Neural cell (in vitro differentiated cells): ENCODE measurements around the gene BRI3. TPM values are rescaled to one million over a fixed set of nuclear protein-coding genes. Genes with fewer than 3 reads are reported as not detected.
"Not testable (repeated sequence)": the region's sequence is repeated elsewhere in the genome, so short reads cannot be mapped to it uniquely, and the experiment has no call there.

Experiments
- H2AFZ ChIP-seq: fragments of 200-600, 300-800 bp; sonication (generic), shearing (Covaris generic); 2 replicates; pipeline ENCODE4 v1.6.0; 2014; ENCODE audit warnings: low read depth, mild to moderate bottlenecking, antibody characterized with exemption, low read length, moderate library complexity
- H3F3A ChIP-seq: fragments of 200-600 bp; shearing (Covaris generic); 2 replicates; pipeline ENCODE4 v1.6.1; 2016; ENCODE audit warnings: mild to moderate bottlenecking, moderate library complexity, mixed read lengths, antibody characterized with exemption, low read length; ENCODE audit not compliant: insufficient read depth, poor library complexity, severe bottlenecking
- H3K27ac ChIP-seq: fragments of 200-600, 300-800 bp; sonication (generic), shearing (Covaris generic); 2 replicates; pipeline ENCODE4 v1.5.1; 2014; ENCODE audit warnings: mild to moderate bottlenecking, low read length, moderate library complexity
- H3K27me3 ChIP-seq: fragments of 300-800, 200-600 bp; sonication (generic), shearing (Covaris generic); 2 replicates; pipeline ENCODE4 v1.6.0; 2014; ENCODE audit warnings: mild to moderate bottlenecking, low read depth, low read length, moderate library complexity; ENCODE audit not compliant: insufficient read depth
- H3K36me3 ChIP-seq: fragments of 300-800, 200-600 bp; sonication (generic), shearing (Covaris generic); 2 replicates; pipeline ENCODE4 v1.5.1; 2014; ENCODE audit warnings: mild to moderate bottlenecking, antibody characterized with exemption, low read length, moderate library complexity; ENCODE audit not compliant: insufficient read depth
- H3K4me2 ChIP-seq: fragments of 300-800, 200-600 bp; sonication (generic), shearing (Covaris generic); 2 replicates; pipeline ENCODE4 v1.6.0; 2014; ENCODE audit warnings: mild to moderate bottlenecking, low read length
- H3K4me3 ChIP-seq: fragments of 300-800, 200-600 bp; sonication (generic), shearing (Covaris generic); 2 replicates; pipeline ENCODE4 v1.5.1; 2014; ENCODE audit warnings: mild to moderate bottlenecking, low read length, moderate library complexity
- H3K79me2 ChIP-seq: fragments of 200-600 bp; shearing (Covaris generic); replicated peaks from 2 replicates; pipeline ENCODE4 v1.6.0; 2014; ENCODE audit warnings: mild to moderate bottlenecking, low read length, moderate library complexity; ENCODE audit not compliant: insufficient read depth
- H3K9ac ChIP-seq: fragments of 300-800, 200-600 bp; sonication (generic), shearing (Covaris generic); 2 replicates; pipeline ENCODE4 v1.6.1; 2016; ENCODE audit warnings: mild to moderate bottlenecking, low read length, mixed read lengths
- H3K9me2 ChIP-seq: fragments of 200-600 bp; shearing (Covaris generic); 2 replicates; pipeline ENCODE4 v1.6.1; 2016; ENCODE audit warnings: mild to moderate bottlenecking, low read length, mixed read lengths; ENCODE audit not compliant: insufficient read depth
- H3K9me3 ChIP-seq: fragments of 200-600, 300-800 bp; sonication (generic), shearing (Covaris generic); 2 replicates; pipeline ENCODE4 v1.6.1; 2016; ENCODE audit warnings: mild to moderate bottlenecking, mixed run types, low read length, moderate library complexity, mixed read lengths
- H4K20me1 ChIP-seq: fragments of 200-600 bp; shearing (Covaris generic); 2 replicates; pipeline ENCODE4 v1.6.1; 2016; ENCODE audit warnings: mild to moderate bottlenecking, mixed run types; ENCODE audit not compliant: insufficient read depth
- CTCF ChIP-seq: fragments of 450-650 bp; IDR thresholded peaks from 2 replicates; pipeline ENCODE4 v1.5.1; 2014; ENCODE audit warnings: antibody characterized with exemption, mild to moderate bottlenecking, moderate library complexity; ENCODE audit not compliant: poor library complexity, severe bottlenecking
- EP300 ChIP-seq: fragments of 450-650 bp; conservative IDR thresholded peaks from 2 replicates; pipeline ENCODE4 v1.6.1; 2014; ENCODE audit warnings: antibody characterized with exemption, mild to moderate bottlenecking, moderate library complexity; ENCODE audit not compliant: poor library complexity, severe bottlenecking
- EZH2 ChIP-seq: fragments of 200-600, 300-800 bp; shearing (Covaris generic), sonication (generic); IDR thresholded peaks from 2 replicates; pipeline ENCODE4 v1.6.1; 2014; ENCODE audit warnings: antibody characterized with exemption, low read length, borderline replicate concordance, mild to moderate bottlenecking; ENCODE audit not compliant: insufficient read depth, poor library complexity, severe bottlenecking
- MXI1 ChIP-seq: fragments of 450-650 bp; conservative IDR thresholded peaks from 2 replicates; pipeline ENCODE4 v1.6.1; 2014; ENCODE audit warnings: antibody characterized with exemption, mild to moderate bottlenecking; ENCODE audit not compliant: poor library complexity, severe bottlenecking
- POLR2AphosphoS5 ChIP-seq: IDR thresholded peaks from 2 replicates; pipeline ENCODE4 v1.6.1; 2012
- RAD21 ChIP-seq: fragments of 450-650 bp; conservative IDR thresholded peaks from 2 replicates; pipeline ENCODE4 v1.6.1; 2014; ENCODE audit warnings: antibody characterized with exemption, mild to moderate bottlenecking, moderate library complexity
- REST ChIP-seq: IDR thresholded peaks from 2 replicates; pipeline ENCODE4 v1.6.1; 2012; ENCODE audit warnings: borderline replicate concordance
- SMC3 ChIP-seq: fragments of 450-650 bp; conservative IDR thresholded peaks from 2 replicates; pipeline ENCODE4 v1.6.1; 2014; ENCODE audit warnings: antibody characterized with exemption, mild to moderate bottlenecking, moderate library complexity; ENCODE audit not compliant: poor library complexity
- TAF1 ChIP-seq: IDR thresholded peaks from 2 replicates; pipeline ENCODE4 v1.6.1; 2012; ENCODE audit warnings: low read depth
- polyA plus RNA-seq: library from polyadenylated mRNA; depleted of rRNA; stranded (reverse); fragments of >200 nt; gene quantifications from 2 replicates; pipeline ENCODE4 v1.2.3, GENCODE V29; 2014

Gene BRI3
- polyA plus RNA-seq, 1 donor from 2014 or later, result 55.6 TPM

GRCh38 chr7:98315318-98315993 is 34.0 kb downstream of the BRI3 start:
- no peak overlapping the region for H3K27ac ChIP-seq
- H3K9me2 ChIP-seq, result no peaks in the 10 kb centered on the region
- no peaks in the 10 kb centered on the region for H3K79me2 ChIP-seq
- H4K20me1 ChIP-seq, result no peaks in the 10 kb centered on the region
- TF ChIP-seq EZH2, result no peak
- no peak overlapping the region for H3K9ac ChIP-seq
- no peak overlapping the region for H2AFZ ChIP-seq
- H3K36me3 ChIP-seq, result no peaks in the 10 kb centered on the region
- no peak overlapping the region for H3K4me2 ChIP-seq
- no peak overlapping the region for H3K4me3 ChIP-seq
- no peaks in the 10 kb centered on the region for H3K9me3 ChIP-seq
- no peaks in the 10 kb centered on the region for H3K27me3 ChIP-seq
- no peaks in the 10 kb centered on the region for H3F3A ChIP-seq

- not testable (repeated sequence) for H3K36me3 ChIP-seq, H2AFZ ChIP-seq, H4K20me1 ChIP-seq, H3K4me3 ChIP-seq, H3K9me3 ChIP-seq, H3K9ac ChIP-seq, H3K27ac ChIP-seq, H3K4me2 ChIP-seq, H3F3A ChIP-seq, H3K79me2 ChIP-seq, H3K9me2 ChIP-seq, H3K27me3 ChIP-seq
Measured at GRCh38 chr7:98315994-98316527, 34.6 kb downstream of the BRI3 start.

GRCh38 chr7:98317366-98318040 is 36.0 kb downstream of the BRI3 start:
- no peaks in the 10 kb centered on the region for H3K79me2 ChIP-seq
- no peaks in the 10 kb centered on the region for H3F3A ChIP-seq
- no peaks in the 10 kb centered on the region for H3K9me3 ChIP-seq
- TF ChIP-seq RAD21, result no peak
- no peak for TF ChIP-seq CTCF
- TF ChIP-seq REST, result no peak
- TF ChIP-seq TAF1, result no peak
- no peak for TF ChIP-seq POLR2AphosphoS5
- no peak for TF ChIP-seq SMC3
- no peak for TF ChIP-seq EZH2
- no peak for TF ChIP-seq EP300
- TF ChIP-seq MXI1, result no peak
- H3K9ac ChIP-seq, result no peak overlapping the region
- H3K27me3 ChIP-seq, result no peaks in the 10 kb centered on the region
- H3K4me3 ChIP-seq, result no peak overlapping the region
- H4K20me1 ChIP-seq, result no peaks in the 10 kb centered on the region
- H3K36me3 ChIP-seq, result no peaks in the 10 kb centered on the region
- no peaks in the 10 kb centered on the region for H3K9me2 ChIP-seq
- H3K27ac ChIP-seq, result no peak overlapping the region
- no peak overlapping the region for H2AFZ ChIP-seq
- no peak overlapping the region for H3K4me2 ChIP-seq
